ENCODE measurements around the gene MMD.
"Not testable (repeated sequence)": the region's sequence is repeated elsewhere in the genome, so short reads cannot be mapped to it uniquely, and the experiment has no call there.

Gene MMD, protein sequence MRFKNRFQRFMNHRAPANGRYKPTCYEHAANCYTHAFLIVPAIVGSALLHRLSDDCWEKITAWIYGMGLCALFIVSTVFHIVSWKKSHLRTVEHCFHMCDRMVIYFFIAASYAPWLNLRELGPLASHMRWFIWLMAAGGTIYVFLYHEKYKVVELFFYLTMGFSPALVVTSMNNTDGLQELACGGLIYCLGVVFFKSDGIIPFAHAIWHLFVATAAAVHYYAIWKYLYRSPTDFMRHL

DNA sequence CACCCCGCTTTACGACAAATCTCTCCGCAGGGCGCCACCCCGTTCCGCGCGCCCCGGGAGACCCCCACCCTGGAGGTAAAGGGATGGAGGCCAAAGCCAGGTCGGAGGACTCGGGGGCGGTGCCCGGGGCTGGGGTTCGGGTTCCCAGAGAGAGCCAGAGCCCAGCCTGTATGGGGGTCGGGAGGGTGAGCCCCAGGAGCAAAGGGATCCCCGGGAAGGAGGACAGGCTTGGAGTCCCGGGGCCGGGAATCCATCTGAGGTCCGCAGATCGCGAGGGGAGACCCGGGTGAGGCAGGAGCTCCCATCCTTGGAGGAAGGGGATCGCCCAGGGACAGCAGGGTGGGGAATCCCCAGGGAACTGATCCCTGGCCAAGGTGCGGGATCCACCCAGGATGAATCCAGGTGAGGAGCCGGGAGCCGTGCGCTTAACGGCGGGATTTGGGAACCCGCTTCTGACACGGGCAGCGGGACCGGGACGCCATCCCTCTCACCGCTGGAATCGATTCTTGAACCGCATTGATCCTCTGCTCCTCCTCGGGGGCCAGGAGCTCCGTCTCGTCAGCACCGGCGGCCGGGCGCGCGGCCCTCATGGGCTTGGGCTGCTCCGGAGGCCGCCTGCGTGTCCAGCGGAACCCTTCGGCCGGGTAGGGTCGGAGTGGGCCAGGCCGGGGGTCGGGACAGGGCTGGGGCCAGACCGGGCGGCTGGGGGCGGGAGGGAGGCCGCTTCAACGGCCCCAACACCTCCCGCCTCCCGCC is at the start of gene MMD:
MMD (minus strand) TSS at position 657 of the 756 bp plus-strand sequence; CDS start at position 517, 140 bp downstream.
- peak; percentile 3 to 5 for DNase-seq (ENCODE audit: low read depth in 2 of 2)

DNA sequence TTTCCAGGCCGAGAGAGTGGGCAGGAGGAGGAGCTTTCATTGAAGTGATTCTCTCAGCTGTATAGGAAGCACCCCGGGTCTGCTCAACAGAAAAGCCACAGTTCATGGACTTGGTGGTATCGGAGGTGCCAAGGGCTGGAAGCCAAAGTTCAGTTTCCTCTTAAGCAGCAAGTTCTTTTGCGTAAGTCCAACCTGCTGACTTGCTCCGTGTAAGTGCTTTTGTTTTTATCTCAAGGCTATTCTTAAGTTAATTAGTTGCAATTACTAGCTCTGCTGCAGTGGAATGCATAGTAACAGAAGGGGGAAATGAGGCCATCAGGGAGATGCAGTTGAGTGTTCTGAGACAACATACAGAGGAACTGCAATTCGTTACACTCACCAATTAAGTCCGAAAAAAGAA is 45.0 kb upstream of the MMD start:
- no peak for DNase-seq (ENCODE audit: low read depth in 2 of 2)

DNA sequence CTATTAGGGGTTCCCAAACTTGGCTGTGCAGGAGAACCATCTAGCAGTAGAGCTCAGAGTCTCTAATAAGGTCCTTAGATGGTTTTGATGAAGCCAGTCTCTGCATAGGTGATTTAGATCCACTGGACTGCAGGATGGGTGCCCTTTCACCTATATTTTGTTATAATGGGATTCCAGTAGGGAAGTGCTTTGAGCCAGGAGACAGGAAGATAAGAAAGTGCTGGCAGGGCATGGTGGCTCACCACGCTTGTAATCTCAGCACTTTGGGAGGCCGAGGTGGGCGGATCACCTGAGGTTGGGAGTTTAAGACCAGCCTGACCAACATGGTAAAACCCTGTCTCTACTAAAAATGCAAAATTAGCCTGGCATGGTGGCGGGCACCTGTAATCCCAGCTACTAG is 44.1 kb upstream of the MMD start:
- DNase-seq (ENCODE audit: low read depth in 2 of 2): not testable (repeated sequence)

DNA sequence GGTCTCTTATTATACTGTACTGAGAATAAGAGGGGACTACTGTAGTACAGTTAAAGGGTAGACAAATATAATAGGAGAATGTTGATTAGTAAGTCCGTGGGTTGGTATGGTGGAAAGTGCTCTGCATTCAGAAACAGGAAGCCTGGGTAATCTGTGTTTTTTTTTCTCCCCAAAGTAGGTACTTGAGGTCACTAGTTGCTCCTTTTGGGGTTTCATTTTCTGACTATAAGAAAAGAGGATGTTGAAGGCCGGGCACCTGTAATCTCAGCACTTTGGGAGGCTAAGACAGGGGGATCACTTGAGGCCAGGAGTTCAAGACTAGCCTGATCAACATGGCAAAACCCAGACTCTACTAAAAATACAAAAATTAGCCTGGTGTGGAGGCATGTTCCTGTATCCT is 42.0 kb upstream of the MMD start:
- DNase-seq (ENCODE audit: low read depth in 2 of 2): no peak

DNA sequence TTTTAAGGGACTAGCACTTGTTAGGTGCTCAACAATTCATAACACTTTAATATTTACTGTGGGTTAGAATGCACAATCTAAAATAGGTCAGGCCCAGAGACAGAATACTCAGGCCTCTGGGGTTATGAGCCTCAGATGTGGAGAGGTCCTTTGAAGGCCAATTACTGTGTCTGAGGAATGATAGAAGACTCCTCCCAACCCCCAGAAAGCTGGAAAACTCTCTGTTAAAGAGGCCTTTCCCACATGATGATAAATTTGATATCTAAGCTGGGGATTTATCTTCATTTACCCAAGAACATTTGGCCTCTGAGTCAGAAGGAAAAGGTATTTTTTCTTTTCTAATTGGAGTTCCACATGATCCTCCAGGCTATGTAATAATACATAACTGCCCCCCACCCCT is 41.1 kb upstream of the MMD start:
- DNase-seq (ENCODE audit: low read depth in 2 of 2): no peak

DNA sequence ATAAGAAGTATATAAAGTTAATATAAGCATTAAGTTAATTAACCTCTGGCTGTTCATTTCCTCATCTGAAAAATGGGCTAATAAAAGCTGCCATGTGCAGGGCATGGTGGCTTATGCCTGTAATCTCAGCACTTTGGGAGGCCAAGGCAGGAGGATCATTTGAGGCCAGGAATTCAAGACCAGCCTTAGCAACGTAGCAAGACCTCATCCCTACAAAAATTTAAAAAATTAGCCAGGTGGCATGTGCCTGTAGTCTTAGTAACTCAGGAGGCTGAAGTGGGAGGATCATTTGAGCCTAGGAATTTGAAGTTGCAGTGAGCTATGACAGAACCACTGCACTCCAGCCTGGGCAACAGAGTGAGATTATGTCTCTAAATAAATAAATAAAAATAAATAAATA is 40.6 kb upstream of the MMD start:
- no peak for DNase-seq (ENCODE audit: low read depth in 2 of 2)

DNA sequence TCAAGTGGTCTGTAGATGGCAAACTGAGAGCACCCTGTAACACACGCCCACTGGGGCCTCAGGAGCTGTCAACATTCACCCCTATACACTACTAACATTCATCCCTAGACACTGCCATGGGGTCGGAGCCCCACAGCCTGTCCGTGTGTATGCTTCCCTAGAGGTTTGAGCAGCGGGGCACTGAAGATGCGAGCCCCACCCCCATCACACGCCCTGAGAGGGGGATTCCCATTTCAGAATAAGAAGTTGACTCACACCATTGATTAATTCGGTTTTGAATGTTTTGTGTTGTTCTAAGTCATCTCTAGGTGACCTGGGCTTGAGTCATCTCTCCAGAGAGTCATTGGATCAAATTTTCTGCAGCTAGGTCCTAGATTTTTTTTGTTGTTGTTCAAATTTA is 37.3 kb upstream of the MMD start:
- peak; percentile 33 to 56 for DNase-seq (ENCODE audit: low read depth in 2 of 2)

DNA sequence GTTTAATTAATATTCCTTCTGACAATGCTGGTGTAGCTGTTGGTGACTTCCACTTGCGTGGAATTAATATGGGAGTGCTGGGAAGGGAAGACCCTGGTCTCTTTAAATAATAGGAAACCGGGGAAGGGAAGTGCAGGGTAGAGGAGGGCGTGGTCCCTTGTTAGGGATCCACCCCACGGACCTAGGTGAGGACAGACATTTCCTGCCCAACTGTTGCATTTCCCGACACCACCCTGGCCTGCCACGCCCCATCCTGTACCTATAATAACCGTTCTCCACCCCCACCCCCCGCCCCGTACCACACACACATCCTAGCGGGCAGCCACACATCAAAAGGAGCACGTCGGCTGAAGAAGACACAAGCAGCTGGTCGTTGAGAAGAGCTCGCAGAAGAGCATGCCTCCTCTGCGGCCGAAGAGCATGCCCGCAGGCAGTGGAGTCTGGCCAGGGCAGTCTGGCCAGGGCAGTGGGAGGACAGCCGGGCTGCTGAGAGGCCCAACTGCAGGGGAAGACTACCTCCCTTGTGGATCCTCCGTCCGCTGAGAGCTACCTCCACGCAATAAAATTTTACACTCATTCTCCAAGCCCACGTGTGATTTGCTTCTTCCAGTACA is 36.8 kb upstream of the MMD start:
- no peak for DNase-seq (ENCODE audit: low read depth in 2 of 2)

DNA sequence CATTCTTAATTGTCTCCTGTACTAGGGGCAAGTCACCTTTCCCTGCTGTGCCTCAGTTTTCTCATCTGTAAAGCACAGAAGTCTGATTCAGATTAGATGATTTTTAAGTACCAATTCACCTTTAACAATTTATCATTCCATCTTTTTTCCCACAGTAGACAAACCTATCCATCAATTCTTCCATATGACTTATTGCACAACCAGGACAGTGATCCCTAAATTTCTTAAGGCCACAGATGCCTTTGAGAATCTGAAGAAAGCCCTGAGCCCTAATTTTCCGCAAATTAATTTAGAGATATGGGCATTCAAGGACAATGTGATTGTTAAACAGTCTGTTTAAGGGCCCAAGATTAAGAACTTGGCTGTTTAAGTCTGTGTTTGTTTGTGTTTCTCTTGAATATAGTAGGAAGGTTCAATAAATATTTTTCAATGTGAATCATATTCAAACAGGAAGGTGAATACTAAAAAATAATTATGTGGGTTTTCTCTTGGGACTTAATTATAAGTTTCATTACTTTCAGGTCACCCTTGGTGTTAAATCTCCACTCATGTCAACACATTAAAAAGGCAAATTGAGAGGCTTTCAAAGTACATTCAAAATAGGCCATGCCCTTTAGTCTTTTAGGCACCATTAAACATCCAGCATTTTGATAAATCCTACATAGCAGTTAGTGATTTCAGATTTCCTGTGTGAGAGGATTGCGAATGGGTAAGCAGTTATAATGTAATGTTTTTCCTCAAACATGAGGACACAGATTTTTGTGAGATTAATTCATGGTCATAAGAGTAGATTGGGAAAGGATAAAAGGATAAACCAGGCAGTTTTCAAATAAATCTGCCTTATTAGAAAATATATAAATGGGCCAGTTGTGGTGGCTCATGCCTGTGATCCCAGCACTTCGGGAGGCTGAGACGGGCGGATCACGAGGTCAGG is 34.9 kb upstream of the MMD start:
- no peak for DNase-seq (ENCODE audit: low read depth in 2 of 2)

DNA sequence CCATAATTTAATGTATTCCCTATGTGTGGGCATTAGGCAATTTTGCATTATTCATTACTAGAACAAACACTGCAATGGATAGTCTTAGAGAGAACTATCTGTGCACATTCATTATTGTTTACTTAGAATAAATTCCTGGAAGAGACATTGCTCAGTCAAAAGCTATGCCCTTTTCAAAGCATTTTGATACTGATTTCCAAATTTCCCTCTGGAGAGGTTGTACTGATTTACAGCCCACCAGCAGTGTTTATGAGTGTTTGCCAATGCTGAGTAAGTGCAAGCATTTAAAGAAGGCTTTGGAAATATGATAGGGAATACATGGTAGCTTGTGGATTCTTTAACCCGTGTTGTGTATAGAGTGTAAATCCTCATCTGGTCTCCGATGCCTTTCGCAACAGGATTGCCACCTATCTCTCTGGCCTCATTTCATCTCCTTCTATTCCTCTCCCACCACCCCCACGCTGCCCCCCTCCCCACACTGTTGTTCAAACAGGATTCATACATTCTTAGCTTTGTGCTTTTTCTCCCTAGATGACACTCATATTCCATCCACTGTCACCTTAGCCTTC is 33.4 kb upstream of the MMD start:
- no peak for DNase-seq (ENCODE audit: low read depth in 2 of 2)

DNA sequence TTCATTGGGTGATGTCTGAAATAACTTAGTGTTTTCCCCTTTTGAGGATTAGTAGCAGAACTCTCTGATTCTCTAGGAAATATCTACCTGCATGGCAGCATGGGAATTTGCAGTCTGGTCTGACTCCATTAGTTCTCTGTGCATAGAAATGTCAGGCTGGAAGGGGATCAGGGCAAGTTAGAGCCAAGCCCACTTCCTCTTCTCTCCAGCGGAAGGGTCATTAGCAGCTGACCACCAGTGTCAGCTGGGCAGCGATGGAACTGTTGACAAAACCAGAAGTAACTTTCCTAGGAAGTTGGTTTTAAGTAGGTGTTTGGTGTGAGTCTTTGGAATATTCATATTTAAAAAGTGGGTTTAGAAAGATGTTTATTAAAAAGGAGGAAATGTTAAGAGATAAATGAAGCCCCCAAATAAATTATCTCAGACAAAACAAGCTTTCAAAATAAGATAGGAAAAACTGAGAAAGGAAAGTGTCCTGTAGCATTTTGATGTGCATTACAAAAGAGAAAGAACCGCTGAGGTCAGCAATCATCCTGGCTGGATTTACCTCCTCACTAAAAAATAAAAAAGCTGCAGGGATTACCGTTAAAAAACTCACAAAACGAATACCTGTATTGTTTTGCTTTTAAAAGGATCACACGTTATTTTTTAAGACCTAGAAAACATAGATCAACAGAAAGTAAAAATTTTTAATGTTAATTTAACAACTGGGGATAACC is 32.4 kb upstream of the MMD start:
- no peak for DNase-seq (ENCODE audit: low read depth in 2 of 2)

DNA sequence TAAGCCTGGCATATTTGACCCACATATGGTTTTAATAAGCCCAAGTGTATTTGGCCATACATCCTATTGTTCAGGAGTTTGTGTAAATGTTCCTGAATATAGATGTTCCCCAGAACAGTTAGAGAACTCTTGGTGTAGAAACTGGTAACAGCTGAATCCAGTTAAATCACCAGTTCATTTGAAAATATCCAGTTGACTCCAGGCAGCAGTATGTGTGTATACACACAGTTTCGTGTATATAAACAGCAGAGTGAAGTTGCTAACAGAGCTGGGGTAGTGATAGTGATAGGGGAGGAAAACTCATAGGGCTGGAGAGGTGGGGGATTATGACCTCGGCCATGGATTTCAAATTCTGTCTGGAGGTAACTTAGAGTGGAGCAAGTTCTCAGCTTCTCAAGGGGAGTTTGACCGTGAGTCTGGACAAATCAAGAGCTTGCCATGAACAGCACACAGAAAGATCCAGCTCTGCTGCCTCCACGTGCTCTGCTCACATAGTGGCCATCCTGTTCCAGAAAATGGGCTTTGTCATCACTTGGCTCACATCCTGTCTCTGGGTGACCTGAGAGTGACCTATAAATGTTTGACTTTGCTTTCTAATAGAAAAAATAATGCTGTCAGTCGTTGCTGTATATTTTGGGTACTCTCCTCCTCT is 30.6 kb upstream of the MMD start:
- no peak for DNase-seq (ENCODE audit: low read depth in 2 of 2)

DNA sequence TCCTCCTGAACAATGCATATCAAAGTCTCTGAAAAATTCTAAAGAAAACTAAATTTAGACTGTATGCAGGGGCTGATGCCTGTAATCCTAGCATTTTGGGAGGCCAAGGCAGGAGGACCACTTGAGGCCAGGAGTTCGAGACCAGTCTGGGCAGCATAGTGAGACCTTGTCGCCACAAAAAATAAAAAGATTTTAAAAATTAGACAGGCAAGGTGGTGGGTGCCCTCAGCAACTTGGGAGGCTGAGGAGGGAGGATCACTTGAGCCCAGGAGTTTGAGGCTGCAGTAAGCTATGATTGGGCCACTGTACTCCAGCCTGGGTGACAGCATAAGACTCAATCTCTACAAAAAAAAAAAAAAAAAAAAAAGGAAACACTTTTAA is 30.1 kb upstream of the MMD start:
- no peak for DNase-seq (ENCODE audit: low read depth in 2 of 2)

DNA sequence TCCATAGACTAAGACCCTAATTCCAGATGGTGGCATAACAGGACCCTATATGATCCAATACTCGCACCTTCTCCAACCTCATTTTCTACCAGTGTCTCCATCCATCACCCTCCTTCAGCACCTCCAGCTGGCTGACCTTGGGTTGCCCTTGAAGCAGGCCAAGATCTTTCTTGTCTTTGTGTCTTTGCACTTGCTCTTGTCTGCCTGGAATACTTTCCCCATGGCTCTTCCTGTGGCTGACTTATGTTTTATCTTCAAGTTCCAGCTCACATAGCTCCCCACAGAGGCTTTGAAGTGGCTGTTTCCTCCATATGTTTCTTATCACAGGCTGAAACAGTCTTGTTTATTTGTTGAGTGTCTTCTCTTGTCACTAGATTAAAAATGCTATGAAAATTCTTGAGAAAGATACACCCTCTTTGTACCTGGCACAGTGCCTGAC is 29.6 kb upstream of the MMD start:
- DNase-seq (ENCODE audit: low read depth in 2 of 2): no peak

DNA sequence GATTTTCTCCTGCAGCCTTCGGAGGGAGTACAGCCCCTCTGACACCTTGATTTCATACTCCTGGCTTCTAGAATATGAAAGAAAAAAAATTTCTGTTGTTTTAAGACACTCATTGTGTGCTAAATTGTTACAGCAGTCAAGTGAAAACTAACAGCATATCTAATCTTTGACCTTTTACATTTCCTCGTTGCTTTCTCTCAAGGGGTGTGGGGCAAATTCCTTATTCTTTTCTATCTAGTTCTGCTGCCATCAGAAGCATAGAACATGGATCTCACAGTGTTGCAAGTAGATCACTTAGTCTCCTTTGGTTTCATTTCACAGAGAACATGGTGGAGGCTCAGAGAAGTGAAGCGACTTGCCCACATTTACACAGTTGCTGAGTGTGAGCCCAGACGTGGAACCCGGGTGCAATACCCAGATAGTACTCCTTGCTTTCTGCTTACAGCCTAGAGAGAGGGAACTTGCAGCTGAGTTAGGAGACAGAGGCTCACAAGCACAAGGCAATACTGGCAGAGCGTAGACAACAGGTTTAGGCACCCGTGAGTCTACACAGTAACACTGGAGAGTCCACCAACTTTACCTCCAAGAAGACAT is 28.7 kb upstream of the MMD start:
- no peak for DNase-seq (ENCODE audit: low read depth in 2 of 2)

DNA sequence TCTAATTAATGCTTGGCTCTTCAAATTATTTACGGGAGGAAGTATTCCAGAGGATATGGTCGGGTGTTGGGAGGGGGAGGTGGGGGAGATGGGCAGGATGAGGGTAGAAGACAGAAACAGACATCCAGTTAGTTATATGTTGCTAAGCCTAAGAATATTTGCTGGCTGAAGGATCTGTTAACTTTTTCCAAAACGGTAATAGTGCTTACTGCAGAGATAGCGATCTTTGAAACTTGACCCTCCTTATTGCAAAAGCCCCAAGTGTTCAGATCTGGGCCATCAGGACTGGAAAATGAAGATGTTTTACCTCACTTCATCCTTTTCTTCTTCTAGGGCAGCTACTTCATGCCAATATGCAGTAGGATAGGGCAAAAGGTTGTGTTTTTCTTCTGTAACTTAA is 27.0 kb upstream of the MMD start:
- no peak for DNase-seq (ENCODE audit: low read depth in 2 of 2)

DNA sequence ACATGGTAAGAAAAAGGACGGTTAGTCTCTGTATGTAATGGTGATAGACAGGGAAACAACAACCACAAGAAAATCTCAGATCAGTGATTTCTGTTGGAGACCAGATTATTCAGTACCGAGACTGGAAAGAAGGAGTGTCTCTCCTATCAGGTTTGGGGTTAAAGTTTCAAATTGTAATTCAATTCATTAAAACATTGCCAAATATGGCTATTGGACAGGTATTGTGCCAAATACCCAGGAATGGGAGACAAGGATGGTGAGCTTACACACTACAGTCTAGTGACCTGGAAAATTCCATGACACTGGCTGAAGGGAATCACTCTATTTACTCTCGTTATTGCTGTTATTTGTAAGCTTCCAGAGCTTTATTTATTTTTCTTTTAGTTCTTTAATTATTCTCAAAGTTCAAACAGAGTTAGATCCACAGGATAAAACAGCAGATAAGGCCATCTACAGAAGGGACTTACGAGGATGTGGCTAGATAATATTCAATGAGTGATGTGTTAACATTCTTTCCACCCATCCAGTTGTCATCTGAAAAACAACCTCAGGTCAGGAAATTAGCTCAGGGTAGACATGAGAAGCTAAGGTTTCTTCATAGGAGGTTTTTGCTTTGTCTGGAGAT is 25.1 kb upstream of the MMD start:
- no peak for DNase-seq (ENCODE audit: low read depth in 2 of 2)

DNA sequence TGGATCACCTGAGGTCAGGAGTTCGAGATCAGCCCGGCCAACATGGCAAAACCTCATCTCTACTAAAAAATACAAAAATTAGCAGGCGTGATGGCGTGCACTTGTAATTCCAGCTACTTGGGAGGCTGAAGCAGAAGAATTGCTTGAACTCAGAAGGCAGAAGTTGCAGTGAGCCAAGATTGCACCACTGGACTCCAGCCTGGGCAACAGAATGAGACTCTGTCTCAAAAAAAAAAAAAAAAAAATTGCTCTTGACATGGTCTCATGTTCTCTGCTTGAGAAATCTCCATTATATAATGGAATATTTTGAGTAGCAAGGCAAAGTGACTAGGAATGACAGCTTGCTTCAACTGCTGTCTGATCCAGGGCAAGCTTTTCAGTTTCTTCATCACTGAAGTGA is 24.4 kb upstream of the MMD start:
- DNase-seq (ENCODE audit: low read depth in 2 of 2): not testable (repeated sequence)
